SK-N-SH (cell line): ENCODE data around the gene TRAF5. TPM values are rescaled to one million over a fixed set of nuclear protein-coding genes. Genes with fewer than 3 reads are reported as not detected.
"Not testable (repeated sequence)": the region's sequence is repeated elsewhere in the genome, so short reads cannot be mapped to it uniquely, and the experiment has no call there.

Experiments
- CTCF ChIA-PET: fragments of 300-600, 350-600 bp; formaldehyde crosslinking; extraction: SDS; loops from one replicate; lab custom pipeline; 2021; lab: Yijun Ruan, JAX
- POLR2A ChIA-PET: fragments of 350-600 bp; sonication (Branson Sonifier 250); formaldehyde crosslinking; extraction: SDS; loops from one replicate; lab custom pipeline; 2020; ENCODE audit warnings: antibody characterized with exemption, inconsistent platforms; lab: Yijun Ruan, JAX
- DNase-seq: peaks from one replicate; pipeline ENCODE4 v3.0.0; 2012
- H2AFZ ChIP-seq: fragments of 200-600 bp; sonication (generic); 2 replicates; pipeline ENCODE4 v1.8.1; 2016; ENCODE audit warnings: antibody characterized with exemption, mild to moderate bottlenecking, low read depth
- H3F3A ChIP-seq: fragments of 200-600 bp; sonication (generic); replicated peaks from 2 replicates; pipeline ENCODE3; 2016; ENCODE audit warnings: antibody characterized with exemption, mild to moderate bottlenecking; ENCODE audit not compliant: insufficient read depth
- H3K27ac ChIP-seq, 2 experiments: fragments of 200-500 bp in 1 of 2; fragments of 200-600 bp in 1 of 2; sonication (Bioruptor generic) in 1 of 2; sonication (generic), shearing (Covaris generic) in 1 of 2; 2 replicates each; pipeline versions ENCODE4 v1.5.1 to v1.6.1; 2014 to 2016; ENCODE audit warnings: low read depth in 2 of 2, inconsistent platforms in 1 of 2, low read length in 1 of 2, mild to moderate bottlenecking in 1 of 2, mixed read lengths in 1 of 2
- H3K27me3 ChIP-seq: fragments of 200-600 bp; sonication (generic), shearing (Covaris generic); 2 replicates; pipeline ENCODE4 v1.6.1; 2016; ENCODE audit warnings: mixed run types; ENCODE audit not compliant: insufficient read depth
- H3K36me3 ChIP-seq, 2 experiments: fragments of 200-500 bp in 1 of 2; fragments of 200-600 bp in 1 of 2; sonication (Bioruptor generic) in 1 of 2; sonication (generic) in 1 of 2; replicated peaks in 1 of 2; 2 replicates each; pipeline versions ENCODE3 to v1.5.1; 2014 to 2016; ENCODE audit warnings: low read length in 1 of 2, mild to moderate bottlenecking in 1 of 2; ENCODE audit not compliant: insufficient read depth in 2 of 2, control insufficient read depth in 1 of 2
- H3K4me1 ChIP-seq, 2 experiments: fragments of 200-500 bp in 1 of 2; fragments of 200-600 bp in 1 of 2; sonication (Bioruptor generic) in 1 of 2; sonication (generic), shearing (Covaris generic) in 1 of 2; 2 replicates each; pipeline versions ENCODE4 v1.5.1 to v1.6.1; 2014 to 2016; ENCODE audit warnings: low read depth in 1 of 2, low read length in 1 of 2, mixed run types in 1 of 2; ENCODE audit not compliant: insufficient read depth in 2 of 2, control insufficient read depth in 1 of 2
- H3K4me2 ChIP-seq: fragments of 200-600 bp; sonication (generic), shearing (Covaris generic); 2 replicates; pipeline ENCODE4 v1.6.1; 2017; ENCODE audit warnings: mixed run types
- H3K4me3 ChIP-seq, 2 experiments: fragments of 200-500 bp in 1 of 2; fragments of 200-600 bp in 1 of 2; sonication (Bioruptor generic) in 1 of 2; sonication (generic), shearing (Covaris generic) in 1 of 2; 2 replicates each; pipeline versions ENCODE4 v1.5.1 to v1.8.1; 2014 to 2016; ENCODE audit warnings: low read depth in 2 of 2, inconsistent platforms in 1 of 2, low read length in 1 of 2, mild to moderate bottlenecking in 1 of 2, mixed read lengths in 1 of 2, moderate library complexity in 1 of 2
- H3K79me2 ChIP-seq: fragments of 200-600 bp; sonication (generic); 2 replicates; pipeline ENCODE4 v1.8.1; 2017; ENCODE audit warnings: mild to moderate bottlenecking; ENCODE audit not compliant: insufficient read depth
- H3K9ac ChIP-seq: fragments of 200-600 bp; sonication (generic); 2 replicates; pipeline ENCODE4 v1.6.1; 2017; ENCODE audit warnings: mixed run types
- H3K9me2 ChIP-seq: fragments of 200-600 bp; sonication (generic); 2 replicates; pipeline ENCODE4 v1.6.1; 2017; ENCODE audit warnings: mixed run types
- H3K9me3 ChIP-seq: fragments of 200-600 bp; sonication (generic); 2 replicates; pipeline ENCODE4 v1.6.1; 2017; ENCODE audit warnings: mixed run types, mild to moderate bottlenecking, moderate library complexity
- H4K20me1 ChIP-seq: fragments of 200-600 bp; sonication (generic); 2 replicates; pipeline ENCODE4 v1.6.1; 2017; ENCODE audit warnings: mild to moderate bottlenecking, mixed run types; ENCODE audit not compliant: insufficient read depth
- CHD2 ChIP-seq: fragments of 150-350 bp; IDR thresholded peaks from 2 replicates; pipeline ENCODE4 v1.6.1; 2018; ENCODE audit warnings: low read length; ENCODE audit not compliant: partially characterized antibody
- EP300 ChIP-seq, 2 experiments: IDR thresholded peaks; 2 replicates each; pipeline versions ENCODE4 v1.4.0 to v1.6.1; 2012; ENCODE audit warnings: borderline replicate concordance in 1 of 2, low read depth in 1 of 2, low read length in 1 of 2
- FOXM1 ChIP-seq: IDR thresholded peaks from 2 replicates; pipeline ENCODE4 v1.4.0; 2012; ENCODE audit warnings: low read depth, mild to moderate bottlenecking
- IRF3 ChIP-seq: fragments of 150-350 bp; IDR thresholded peaks from 2 replicates; pipeline ENCODE4 v1.6.1; 2016; ENCODE audit warnings: mild to moderate bottlenecking, low read depth, low read length
- JUND ChIP-seq: IDR thresholded peaks from 2 replicates; pipeline ENCODE4 v1.4.0; 2012
- NFIC ChIP-seq: IDR thresholded peaks from 2 replicates; pipeline ENCODE4 v1.4.0; 2012; ENCODE audit warnings: borderline replicate concordance
- NRF1 ChIP-seq: IDR thresholded peaks from 2 replicates; pipeline ENCODE4 v1.6.1; 2012; ENCODE audit warnings: low read depth, mild to moderate bottlenecking, low read length
- POLR2AphosphoS5 ChIP-seq: IDR thresholded peaks from 2 replicates; pipeline ENCODE4 v1.6.1; 2012; ENCODE audit warnings: low read depth, low read length
- RAD21 ChIP-seq: IDR thresholded peaks from 2 replicates; pipeline ENCODE4 v1.6.1; 2012; ENCODE audit warnings: mild to moderate bottlenecking, low read length
- REST ChIP-seq: IDR thresholded peaks from 2 replicates; pipeline ENCODE4 v1.6.1; 2012; ENCODE audit warnings: mild to moderate bottlenecking, low read depth, low read length, moderate library complexity
- TAF1 ChIP-seq: IDR thresholded peaks from 2 replicates; pipeline ENCODE4 v1.6.1; 2012; ENCODE audit warnings: low read depth, mild to moderate bottlenecking, low read length, moderate library complexity, borderline replicate concordance
- TEAD4 ChIP-seq: IDR thresholded peaks from 2 replicates; pipeline ENCODE4 v1.4.0; 2012; ENCODE audit warnings: mild to moderate bottlenecking, borderline replicate concordance; ENCODE audit not compliant: insufficient read depth
- WGBS: methylation state at CpG from one replicate; pipeline ENCODE4 v1.1.6; 2017; ENCODE audit warnings: low lambda C conversion rate; 5-methylcytosine and 5-hydroxymethylcytosine counted together
- polyA plus RNA-seq, 3 experiments: library from polyadenylated mRNA; depleted of rRNA; stranded (reverse); fragments of >200 nt; gene quantifications; 2 replicates each; pipeline ENCODE4 v1.2.3, GENCODE V29; 2012
- TF ChIP-seq, protein P1 (sequence below): IDR thresholded peaks from 2 replicates; pipeline ENCODE4 v1.4.0; 2012; ENCODE audit warnings: low read depth, borderline replicate concordance

Gene TRAF5
- polyA plus RNA-seq, 1 of the 3 experiments (the other 2 are of a cell fraction): 7.6 TPM

DNA sequence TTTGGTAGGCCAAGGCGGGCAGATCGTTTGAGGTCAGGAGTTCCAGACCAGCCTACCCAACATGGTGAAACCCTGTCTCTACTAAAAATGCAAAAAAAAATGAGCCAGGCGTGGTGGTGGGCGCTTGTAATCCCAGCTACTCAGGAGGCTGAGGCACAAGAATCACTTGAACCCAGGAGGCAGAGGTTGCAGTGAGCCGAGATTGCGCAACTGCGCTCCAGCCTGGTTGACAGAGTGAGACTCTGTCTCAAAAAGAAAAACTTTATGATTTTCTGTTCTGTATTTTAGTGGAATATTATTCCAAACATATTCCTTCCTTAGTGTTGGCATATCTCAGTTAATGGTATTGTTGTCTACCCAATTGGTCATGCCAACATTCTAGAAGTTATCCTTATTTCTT is 64.2 kb downstream of the TRAF5 start:
- H2AFZ ChIP-seq, H3K79me2 ChIP-seq, H3F3A ChIP-seq, H3K9me3 ChIP-seq, H3K9ac ChIP-seq, CTCF ChIA-PET, H3K4me1 ChIP-seq, H3K27ac ChIP-seq, DNase-seq, H3K4me2 ChIP-seq, H3K9me2 ChIP-seq, POLR2A ChIA-PET, H4K20me1 ChIP-seq, H3K27me3 ChIP-seq, H3K4me3 ChIP-seq: not testable (repeated sequence)
- peaks cover 22% of the 10 kb centered on the region in 2 experiments for H3K36me3 ChIP-seq
- WGBS: 95% methylated on average over 7 of the region's 7 CpGs

DNA sequence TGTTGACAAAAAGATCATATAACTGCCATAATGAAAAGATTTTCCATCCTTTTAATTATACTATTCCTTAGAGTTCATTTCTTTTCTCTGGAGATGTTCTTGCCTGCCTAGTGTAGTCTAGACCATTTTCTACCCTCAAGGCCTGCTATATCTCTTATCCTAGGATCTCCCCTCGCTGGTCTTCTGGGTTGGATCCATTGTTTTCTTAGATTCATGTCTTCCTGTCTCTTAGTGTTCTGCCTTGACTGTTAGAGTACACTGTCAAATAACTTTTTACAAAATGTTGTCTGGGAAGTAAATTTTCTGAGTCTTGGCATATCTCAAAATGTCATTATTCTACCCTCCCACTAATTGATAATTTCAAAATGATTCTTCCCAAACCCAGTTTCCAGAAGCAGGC is 66.6 kb downstream of the TRAF5 start:
- no peak overlapping the region for H3K9ac ChIP-seq
- no peak overlapping the region for H2AFZ ChIP-seq
- ChIA-PET POLR2A (no interaction called here), CTCF (interaction anchor here (1.3 kb wide), 1 partner anchor 121 kb away, joined by 3 read pairs; no protein-coding TSS in a partner anchor)
- peaks cover 26 to 33% of the 10 kb centered on the region in 2 experiments for H3K36me3 ChIP-seq
- no peak overlapping the region for H3K4me2 ChIP-seq
- no peaks in the 10 kb centered on the region for H3K79me2 ChIP-seq
- no peaks in the 10 kb centered on the region for H3K9me3 ChIP-seq
- no peak overlapping the region for H3K4me3 ChIP-seq
- H3K9me2 ChIP-seq: no peaks in the 10 kb centered on the region
- no peaks in the 10 kb centered on the region for H4K20me1 ChIP-seq
- DNase-seq: no peak
- H3F3A ChIP-seq: no peaks in the 10 kb centered on the region
- TF ChIP-seq FOXM1: no peak
- no peak for TF ChIP-seq TAF1
- TF ChIP-seq, protein P1, sequence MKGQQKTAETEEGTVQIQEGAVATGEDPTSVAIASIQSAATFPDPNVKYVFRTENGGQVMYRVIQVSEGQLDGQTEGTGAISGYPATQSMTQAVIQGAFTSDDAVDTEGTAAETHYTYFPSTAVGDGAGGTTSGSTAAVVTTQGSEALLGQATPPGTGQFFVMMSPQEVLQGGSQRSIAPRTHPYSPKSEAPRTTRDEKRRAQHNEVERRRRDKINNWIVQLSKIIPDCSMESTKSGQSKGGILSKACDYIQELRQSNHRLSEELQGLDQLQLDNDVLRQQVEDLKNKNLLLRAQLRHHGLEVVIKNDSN: no peak
- TF ChIP-seq REST: no peak
- no peak for TF ChIP-seq JUND
- no peak for TF ChIP-seq CHD2
- TF ChIP-seq POLR2AphosphoS5: no peak
- TF ChIP-seq NFIC: no peak
- no peak for TF ChIP-seq TEAD4
- TF ChIP-seq NRF1: no peak
- TF ChIP-seq RAD21: no peak
- no peak for TF ChIP-seq EP300 (IDR thresholded peaks at IDR 0.05; ENCODE audit: borderline replicate concordance in 1 of 2, low read depth in 1 of 2, low read length in 1 of 2)
- TF ChIP-seq IRF3: no peak
- no peaks in the 10 kb centered on the region for H3K4me1 ChIP-seq
- no peaks in the 10 kb centered on the region for H3K27me3 ChIP-seq
- H3K27ac ChIP-seq: no peak overlapping the region
- 63% methylated on average over 1 of the region's 1 CpG for WGBS

DNA sequence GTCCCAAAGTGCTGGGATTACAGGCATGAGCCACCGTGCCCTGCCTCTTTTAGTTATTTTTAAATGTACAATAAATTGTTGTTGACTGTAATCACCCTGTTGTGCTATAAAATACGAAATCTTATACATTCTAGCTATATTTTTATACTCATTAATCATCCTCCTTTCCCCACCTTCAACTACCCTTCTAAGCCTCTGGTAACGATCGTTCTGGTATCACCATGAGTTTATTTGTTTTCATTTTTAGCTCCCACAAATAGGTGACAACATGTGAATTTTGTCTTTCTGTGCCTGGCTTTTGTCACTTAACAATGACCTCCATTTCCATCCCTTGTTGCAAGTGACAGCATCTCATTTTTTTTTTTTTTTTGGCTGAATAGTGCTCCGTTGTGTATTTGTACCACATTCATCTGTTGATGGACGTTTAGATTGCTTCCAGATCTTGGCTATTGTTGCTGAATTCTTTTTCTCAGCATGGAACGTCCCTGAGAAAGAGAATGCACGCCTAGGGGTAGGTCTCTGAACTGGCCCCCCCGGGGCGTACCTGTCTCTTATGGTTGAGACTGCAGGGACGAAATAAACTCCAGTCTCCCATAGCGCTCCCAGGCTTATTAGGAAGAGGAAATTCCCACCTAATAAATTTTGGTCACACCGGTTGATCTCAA is 71.8 kb downstream of the TRAF5 start:
- H3K9me3 ChIP-seq, H3K4me1 ChIP-seq, H3K27me3 ChIP-seq, H3K4me2 ChIP-seq, H3K4me3 ChIP-seq, H3K9ac ChIP-seq, DNase-seq, H2AFZ ChIP-seq, H3K27ac ChIP-seq, H4K20me1 ChIP-seq, POLR2A ChIA-PET, H3K79me2 ChIP-seq, H3K9me2 ChIP-seq, H3F3A ChIP-seq: not testable (repeated sequence)
- CTCF ChIA-PET: interaction anchor here (0.6 to 1.6 kb wide), 3 partner anchors 27 to 118 kb away, joined by 3 to 6 read pairs (median 5); no protein-coding TSS in a partner anchor
- H3K36me3 ChIP-seq: peaks cover 12 to 31% of the 10 kb centered on the region in 2 experiments
- 84% methylated on average over 13 of the region's 13 CpGs for WGBS
